HL-60 (cell line): Measurements from ENCODE around the gene ZBTB49.
A peak's percentile ranks its signal among the peaks of the same experiment; 100 is the strongest.

Experiments
- DNase-seq, 2 experiments: peaks; one replicate each; pipeline ENCODE4 v3.0.0-alpha.2; 2010 to 2020; ENCODE audit warnings: low read depth in 1 of 2, low spot score in 1 of 2
- H3K27ac ChIP-seq: fragments of 250-450 bp; sonication (Bioruptor Pico); replicated peaks from 2 replicates; pipeline ENCODE4 v1.5.1; 2020; ENCODE audit warnings: mild to moderate bottlenecking, moderate library complexity
- H3K27me3 ChIP-seq: fragments of 250-450 bp; sonication (Bioruptor Pico); 2 replicates; pipeline ENCODE4 v1.5.1; 2021; ENCODE audit warnings: mild to moderate bottlenecking, moderate library complexity; ENCODE audit not compliant: insufficient read depth, poor library complexity, severe bottlenecking
- H3K4me3 ChIP-seq: replicated peaks from 2 replicates; pipeline ENCODE4 v1.5.1; 2011; ENCODE audit warnings: mild to moderate bottlenecking, control low read depth, low read length; ENCODE audit not compliant: insufficient read depth
- CTCF ChIP-seq: IDR thresholded peaks from one replicate; pipeline ENCODE4 v1.5.1; 2011; ENCODE audit warnings: low read length, control low read depth, inconsistent platforms; ENCODE audit not compliant: insufficient read depth
- GABPA ChIP-seq: IDR thresholded peaks from 2 replicates; pipeline ENCODE4 v1.6.1; 2012; ENCODE audit warnings: low read depth
- POLR2AphosphoS5 ChIP-seq: IDR thresholded peaks from 2 replicates; pipeline ENCODE4 v1.6.1; 2012; ENCODE audit warnings: low read depth
- REST ChIP-seq: IDR thresholded peaks from 2 replicates; pipeline ENCODE4 v1.6.1; 2012; ENCODE audit warnings: low read depth; ENCODE audit not compliant: insufficient replicate concordance
- SPI1 ChIP-seq: IDR thresholded peaks from 2 replicates; pipeline ENCODE4 v1.6.1; 2012; ENCODE audit warnings: low read depth, mild to moderate bottlenecking, borderline replicate concordance

The ZBTB49 gene

GRCh38 chr4:4334798-4335520 is 44.9 kb downstream of the ZBTB49 start:
- H3K4me3 ChIP-seq: no peak overlapping the region
- no peak for TF ChIP-seq GABPA
- TF ChIP-seq SPI1: no peak
- TF ChIP-seq CTCF: peak; percentile 62
- DNase-seq: peak; percentile 24 to 63
- H3K27ac ChIP-seq: no peak overlapping the region
- H3K27me3 ChIP-seq: peaks cover 3% of the 10 kb centered on the region

GRCh38 chr4:4338210-4339001 is 48.4 kb downstream of the ZBTB49 start:
- no peak overlapping the region for H3K27ac ChIP-seq
- DNase-seq: no peak
- H3K4me3 ChIP-seq: no peak overlapping the region
- peaks cover 3% of the 10 kb centered on the region for H3K27me3 ChIP-seq
- TF ChIP-seq CTCF: no peak
- TF ChIP-seq SPI1: no peak
- no peak for TF ChIP-seq REST
- TF ChIP-seq GABPA: no peak

- TF ChIP-seq POLR2AphosphoS5: no peak
- no peak for TF ChIP-seq CTCF
- TF ChIP-seq REST: no peak
- TF ChIP-seq GABPA: no peak
- no peak for TF ChIP-seq SPI1
- no peak overlapping the region for H3K4me3 ChIP-seq
- no peak for DNase-seq
- peaks cover 3% of the 10 kb centered on the region for H3K27me3 ChIP-seq
- H3K27ac ChIP-seq: no peak overlapping the region
Observed at GRCh38 chr4:4339504-4340085, 49.5 kb downstream of the ZBTB49 start.
